ENCODE data around the gene MLLT6.
"Not testable (repeated sequence)": the region's sequence is repeated elsewhere in the genome, so short reads cannot be mapped to it uniquely, and the experiment has no call there.

Gene MLLT6

GRCh38 chr17:38709104-38709820, 4.2 kb downstream of the MLLT6 start:
- no peak for DNase-seq

- DNase-seq: no peak
These were observed 5.0 kb downstream of the MLLT6 start for GRCh38 chr17:38709864-38710603.

- DNase-seq: no peak
These were observed 5.5 kb downstream of the MLLT6 start for GRCh38 chr17:38710604-38710962.

- no peak for DNase-seq
These were observed 5.9 kb downstream of the MLLT6 start for GRCh38 chr17:38710985-38711384.

- no peak for DNase-seq
These were observed 6.9 kb downstream of the MLLT6 start for GRCh38 chr17:38711792-38712571.

- DNase-seq: no peak
These were observed 7.5 kb downstream of the MLLT6 start for GRCh38 chr17:38712593-38712992.

GRCh38 chr17:38713456-38714075, 8.5 kb downstream of the MLLT6 start:
- DNase-seq: no peak

- no peak for DNase-seq
These were observed 10.3 kb downstream of the MLLT6 start for GRCh38 chr17:38715216-38715943.

- no peak for DNase-seq
These were observed 11.4 kb downstream of the MLLT6 start for GRCh38 chr17:38716368-38717005.

- no peak for DNase-seq
These were observed 12.2 kb downstream of the MLLT6 start for GRCh38 chr17:38717139-38717745.

- DNase-seq: no peak
These were observed 14.3 kb downstream of the MLLT6 start for GRCh38 chr17:38719289-38719942.

GRCh38 chr17:38719943-38720641, 15.0 kb downstream of the MLLT6 start:
- no peak for DNase-seq

- DNase-seq: no peak
These were observed 15.9 kb downstream of the MLLT6 start for GRCh38 chr17:38720941-38721340.

- no peak for DNase-seq
These were observed 16.7 kb downstream of the MLLT6 start for GRCh38 chr17:38721802-38722201.

GRCh38 chr17:38724337-38724988, 19.4 kb downstream of the MLLT6 start:
- DNase-seq: no peak

- no peak for DNase-seq
These were observed 20.0 kb downstream of the MLLT6 start for GRCh38 chr17:38725066-38725465.

- DNase-seq: not testable (repeated sequence)
These were observed 21.1 kb downstream of the MLLT6 start for GRCh38 chr17:38726145-38726544.

- no peak for DNase-seq
These were observed 22.7 kb downstream of the MLLT6 start for GRCh38 chr17:38727736-38728135.

- DNase-seq: no peak
These were observed 23.3 kb downstream of the MLLT6 start for GRCh38 chr17:38728290-38728831.
